GM19328 (cell line): ENCODE measurements around the gene SEC31B.

Experiments used
- ATAC-seq: cut with Tn5 transposase; IDR thresholded peaks from one replicate; pipeline ENCODE4 v1.9.1; 2021; ENCODE audit warnings: mild to moderate bottlenecking, moderate library complexity; ENCODE audit not compliant: unreplicated experiment

SEC31B gene

GRCh38 chr10:100502926-100503494 lies 16.7 kb downstream of the SEC31B start:
- no peak for ATAC-seq

- no peak for ATAC-seq
These were observed 18.2 kb downstream of the SEC31B start for GRCh38 chr10:100501423-100501822.

GRCh38 chr10:100498059-100498458 lies 21.6 kb downstream of the SEC31B start:
- ATAC-seq: no peak

GRCh38 chr10:100496567-100496966 lies 23.1 kb downstream of the SEC31B start:
- ATAC-seq: no peak

- no peak for ATAC-seq
These were observed 29.1 kb downstream of the SEC31B start for GRCh38 chr10:100490531-100490930.

GRCh38 chr10:100489396-100489795 lies 30.3 kb downstream of the SEC31B start:
- no peak for ATAC-seq

GRCh38 chr10:100487529-100487928 lies 32.1 kb downstream of the SEC31B start:
- no peak for ATAC-seq

- ATAC-seq: no peak
These were observed 33.7 kb downstream of the SEC31B start for GRCh38 chr10:100485801-100486495.

GRCh38 chr10:100485366-100485765 lies 34.3 kb downstream of the SEC31B start:
- ATAC-seq: no peak

- ATAC-seq: no peak
These were observed 35.6 kb downstream of the SEC31B start for GRCh38 chr10:100483876-100484666.

GRCh38 chr10:100482834-100483185 lies 36.9 kb downstream of the SEC31B start:
- no peak for ATAC-seq

- no peak for ATAC-seq
These were observed 37.4 kb downstream of the SEC31B start for GRCh38 chr10:100482181-100482833.

GRCh38 chr10:100481462-100482081 lies 38.1 kb downstream of the SEC31B start:
- peak; percentile 93 for ATAC-seq

- no peak for ATAC-seq
These were observed 39.7 kb downstream of the SEC31B start for GRCh38 chr10:100480002-100480401.

GRCh38 chr10:100479037-100479436 lies 40.6 kb downstream of the SEC31B start:
- ATAC-seq: no peak

- no peak for ATAC-seq
These were observed 41.7 kb downstream of the SEC31B start for GRCh38 chr10:100477970-100478369.

- ATAC-seq: no peak
These were observed 49.3 kb downstream of the SEC31B start for GRCh38 chr10:100470367-100470766.

GRCh38 chr10:100469756-100470155 lies 49.9 kb downstream of the SEC31B start:
- no peak for ATAC-seq

- no peak for ATAC-seq
These were observed 50.7 kb downstream of the SEC31B start for GRCh38 chr10:100468978-100469377.

- ATAC-seq: no peak
These were observed 51.3 kb downstream of the SEC31B start for GRCh38 chr10:100468322-100468721.

- ATAC-seq: no peak
These were observed 57.0 kb downstream of the SEC31B start, which contains the start of gene WNT8B for GRCh38 chr10:100462709-100463108. Gene WNT8B, plus strand, starts transcription at chr10:100463009. Its CDS starts 160 bp downstream, at chr10:100463169.
